ENCODE measurements around the gene SPECC1.

The SPECC1 gene

GRCh38 chr17:20302246-20302917 is 293.2 kb downstream of the SPECC1 start:
- H3K4me3 ChIP-seq (ENCODE audit: low read depth, low read length), result no peak overlapping the region
- TF ChIP-seq CTCF (IDR thresholded peaks at IDR 0.05; ENCODE audit: control insufficient read depth, extremely low read depth, insufficient read depth), result no peak
- no peak for DNase-seq (ENCODE audit: low read depth)

GRCh38 chr17:20304961-20305360 is 295.8 kb downstream of the SPECC1 start:
- no peak for TF ChIP-seq CTCF (IDR thresholded peaks at IDR 0.05; ENCODE audit: control insufficient read depth, extremely low read depth, insufficient read depth)
- DNase-seq (ENCODE audit: low read depth), result no peak
- H3K4me3 ChIP-seq (ENCODE audit: low read depth, low read length), result no peak overlapping the region

- no peak for DNase-seq (ENCODE audit: low read depth)
- no peak for TF ChIP-seq CTCF (IDR thresholded peaks at IDR 0.05; ENCODE audit: control insufficient read depth, extremely low read depth, insufficient read depth)
- H3K4me3 ChIP-seq (ENCODE audit: low read depth, low read length), result no peak overlapping the region
Measured at GRCh38 chr17:20306924-20307323, 297.8 kb downstream of the SPECC1 start.

GRCh38 chr17:20307326-20307910 is 298.3 kb downstream of the SPECC1 start:
- no peak for TF ChIP-seq CTCF (IDR thresholded peaks at IDR 0.05; ENCODE audit: control insufficient read depth, extremely low read depth, insufficient read depth)
- no peak overlapping the region for H3K4me3 ChIP-seq (ENCODE audit: low read depth, low read length)
- DNase-seq (ENCODE audit: low read depth), result no peak

GRCh38 chr17:20310481-20310880 is 301.3 kb downstream of the SPECC1 start:
- no peak for TF ChIP-seq CTCF (IDR thresholded peaks at IDR 0.05; ENCODE audit: control insufficient read depth, extremely low read depth, insufficient read depth)
- no peak overlapping the region for H3K4me3 ChIP-seq (ENCODE audit: low read depth, low read length)
- DNase-seq (ENCODE audit: low read depth), result no peak

- no peak overlapping the region for H3K4me3 ChIP-seq (ENCODE audit: low read depth, low read length)
- no peak for TF ChIP-seq CTCF (IDR thresholded peaks at IDR 0.05; ENCODE audit: control insufficient read depth, extremely low read depth, insufficient read depth)
- no peak for DNase-seq (ENCODE audit: low read depth)
Measured at GRCh38 chr17:20313306-20313705, 304.1 kb downstream of the SPECC1 start.

- TF ChIP-seq CTCF (IDR thresholded peaks at IDR 0.05; ENCODE audit: control insufficient read depth, extremely low read depth, insufficient read depth), result no peak
- no peak for DNase-seq (ENCODE audit: low read depth)
- H3K4me3 ChIP-seq (ENCODE audit: low read depth, low read length), result no peak overlapping the region
Measured at GRCh38 chr17:20313891-20314290, 304.7 kb downstream of the SPECC1 start.
